VCaP (cell line): ENCODE data around the gene LAMTOR3.

Experiments used
- H3K27ac ChIP-seq: fragments of 450-650 bp; 2 replicates; pipeline ENCODE4 v1.5.1; 2017
- TF ChIP-seq, protein P1 (sequence below): fragments of 450-650 bp; conservative IDR thresholded peaks from 2 replicates; pipeline ENCODE4 v1.5.1; 2017; ENCODE audit warnings: mild to moderate bottlenecking, moderate library complexity

Gene LAMTOR3, protein sequence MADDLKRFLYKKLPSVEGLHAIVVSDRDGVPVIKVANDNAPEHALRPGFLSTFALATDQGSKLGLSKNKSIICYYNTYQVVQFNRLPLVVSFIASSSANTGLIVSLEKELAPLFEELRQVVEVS

DNA sequence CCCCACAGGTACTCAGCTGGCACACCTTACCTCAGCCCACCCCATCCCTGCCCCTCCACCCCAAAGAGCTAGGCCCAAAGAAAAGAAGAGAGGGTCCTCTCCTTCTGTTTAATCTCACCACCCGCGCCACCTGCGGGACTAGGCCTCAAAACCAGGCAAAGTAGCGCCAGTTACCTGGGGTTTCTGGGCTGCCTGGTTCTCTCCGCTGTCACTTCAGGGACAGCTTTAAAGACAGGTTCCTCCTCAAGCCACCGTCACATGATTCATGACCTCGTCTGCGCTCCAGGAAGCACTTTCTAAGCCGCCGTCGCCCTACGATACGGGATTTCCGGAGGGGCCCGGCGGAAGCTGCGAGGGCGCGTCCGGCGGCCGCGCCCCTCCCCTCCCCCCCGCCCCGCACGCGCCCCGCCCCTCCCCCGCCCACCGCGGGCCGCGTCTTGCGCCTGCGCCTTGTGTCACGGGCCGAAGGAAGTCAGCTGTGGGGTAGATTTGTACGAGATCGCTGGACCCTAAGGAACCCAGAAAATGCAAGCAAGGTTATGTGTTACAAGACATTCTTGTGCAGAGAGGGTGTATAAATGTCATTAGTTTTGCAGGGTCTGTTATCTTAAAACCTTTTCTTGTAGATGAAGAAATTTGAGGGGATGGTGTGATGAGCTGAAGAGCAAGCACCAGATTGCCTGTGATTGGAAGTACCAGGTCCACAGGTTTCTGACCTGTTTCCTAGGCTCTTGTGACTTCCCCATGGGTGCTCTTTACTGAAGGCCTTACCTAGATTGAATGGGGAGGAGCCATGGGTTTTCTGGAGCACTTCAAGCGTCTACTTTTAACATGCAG, at the start of gene LAMTOR3:
TSS of gene LAMTOR3 (minus strand) at position 267 of the 837 bp plus-strand sequence. CDS start 464 bp downstream, outside the sequence.
- TF ChIP-seq, protein P1, sequence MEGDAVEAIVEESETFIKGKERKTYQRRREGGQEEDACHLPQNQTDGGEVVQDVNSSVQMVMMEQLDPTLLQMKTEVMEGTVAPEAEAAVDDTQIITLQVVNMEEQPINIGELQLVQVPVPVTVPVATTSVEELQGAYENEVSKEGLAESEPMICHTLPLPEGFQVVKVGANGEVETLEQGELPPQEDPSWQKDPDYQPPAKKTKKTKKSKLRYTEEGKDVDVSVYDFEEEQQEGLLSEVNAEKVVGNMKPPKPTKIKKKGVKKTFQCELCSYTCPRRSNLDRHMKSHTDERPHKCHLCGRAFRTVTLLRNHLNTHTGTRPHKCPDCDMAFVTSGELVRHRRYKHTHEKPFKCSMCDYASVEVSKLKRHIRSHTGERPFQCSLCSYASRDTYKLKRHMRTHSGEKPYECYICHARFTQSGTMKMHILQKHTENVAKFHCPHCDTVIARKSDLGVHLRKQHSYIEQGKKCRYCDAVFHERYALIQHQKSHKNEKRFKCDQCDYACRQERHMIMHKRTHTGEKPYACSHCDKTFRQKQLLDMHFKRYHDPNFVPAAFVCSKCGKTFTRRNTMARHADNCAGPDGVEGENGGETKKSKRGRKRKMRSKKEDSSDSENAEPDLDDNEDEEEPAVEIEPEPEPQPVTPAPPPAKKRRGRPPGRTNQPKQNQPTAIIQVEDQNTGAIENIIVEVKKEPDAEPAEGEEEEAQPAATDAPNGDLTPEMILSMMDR = no peak
- peak within 1 kb of the TSS; percentile 78 for H3K27ac ChIP-seq

DNA sequence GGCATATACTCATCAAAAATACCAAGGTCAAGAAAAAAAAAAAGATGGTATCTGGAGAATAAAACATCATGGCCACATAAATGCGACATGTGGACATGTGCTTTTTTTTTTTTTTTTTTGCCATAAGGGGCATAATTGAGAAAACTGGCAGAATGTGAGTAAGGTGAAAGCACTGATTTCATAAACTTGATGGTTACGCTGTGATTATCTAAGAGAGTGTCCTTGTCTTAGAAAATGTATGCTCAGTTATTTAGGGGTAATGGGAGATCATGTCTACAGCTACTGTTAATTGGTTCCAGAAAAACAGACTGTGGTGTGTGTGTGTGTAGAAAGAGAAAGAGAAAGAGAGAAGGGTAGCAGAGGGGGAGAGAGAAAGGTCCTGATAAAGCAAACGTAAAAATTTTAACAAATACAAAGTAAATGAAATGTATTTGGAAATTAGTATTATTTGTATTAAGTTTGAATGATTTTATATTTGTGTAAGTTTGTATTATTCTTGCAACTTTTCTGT, 44.1 kb upstream of the LAMTOR3 start:
- H3K27ac ChIP-seq = no peak overlapping the region
- TF ChIP-seq, protein P1 = no peak

DNA sequence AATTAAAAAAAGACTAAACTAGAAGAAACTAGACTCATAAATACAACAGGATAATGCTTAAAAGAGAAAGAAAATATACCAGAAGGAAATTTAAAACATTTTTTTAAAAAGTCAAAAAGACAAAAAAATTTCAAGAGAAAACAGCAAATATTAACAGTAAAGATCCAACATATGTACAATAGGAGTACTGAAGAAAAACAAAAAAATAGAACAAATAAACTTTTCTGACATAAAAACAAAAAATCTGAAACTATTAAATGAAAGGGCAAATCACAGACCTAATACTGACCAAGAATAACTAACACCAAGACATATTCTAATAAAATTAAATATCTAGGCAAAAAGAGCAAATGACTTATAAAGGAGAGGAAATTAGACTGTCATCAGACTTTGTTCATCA, 40.7 kb upstream of the LAMTOR3 start:
- no peak overlapping the region for H3K27ac ChIP-seq
- TF ChIP-seq, protein P1 = no peak

DNA sequence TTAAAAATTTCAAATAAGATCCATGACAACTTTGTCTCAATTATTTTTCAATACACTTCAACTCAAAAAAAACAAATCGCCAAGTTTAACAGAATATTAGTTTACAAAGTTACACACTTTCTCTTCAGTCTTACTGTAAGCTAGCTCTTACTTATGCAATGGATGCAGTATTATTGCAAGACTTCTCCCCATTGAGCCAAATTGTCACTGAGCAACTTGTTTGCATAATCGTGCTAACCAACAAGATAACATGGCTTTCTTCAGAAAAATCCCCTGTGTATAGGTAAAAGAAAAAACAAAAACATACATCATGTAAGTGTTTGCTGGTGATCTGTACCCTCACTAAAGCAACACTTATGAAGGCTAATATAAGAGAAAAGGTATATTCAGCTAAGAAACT, 33.3 kb upstream of the LAMTOR3 start:
- H3K27ac ChIP-seq = no peak overlapping the region
- TF ChIP-seq, protein P1 = no peak

DNA sequence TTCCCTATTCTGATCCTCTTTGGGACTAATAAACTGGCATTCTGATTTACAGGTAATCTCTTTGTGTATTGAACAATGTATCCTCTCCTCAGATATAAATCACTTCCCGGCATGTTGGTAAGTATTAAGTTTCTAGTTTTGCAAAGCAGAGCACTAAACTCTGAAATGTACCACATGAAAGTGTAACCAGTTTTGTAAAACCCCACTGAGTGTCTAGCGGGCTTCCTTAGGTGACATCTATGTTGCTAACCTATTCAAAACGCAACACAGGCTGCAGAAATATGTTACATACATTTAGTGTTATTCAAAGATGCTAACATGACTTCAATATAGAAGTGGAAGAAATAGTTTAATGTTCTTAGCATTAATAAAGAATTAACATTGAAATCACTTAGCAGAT, 26.9 kb upstream of the LAMTOR3 start:
- TF ChIP-seq, protein P1 = no peak
- H3K27ac ChIP-seq = no peak overlapping the region

DNA sequence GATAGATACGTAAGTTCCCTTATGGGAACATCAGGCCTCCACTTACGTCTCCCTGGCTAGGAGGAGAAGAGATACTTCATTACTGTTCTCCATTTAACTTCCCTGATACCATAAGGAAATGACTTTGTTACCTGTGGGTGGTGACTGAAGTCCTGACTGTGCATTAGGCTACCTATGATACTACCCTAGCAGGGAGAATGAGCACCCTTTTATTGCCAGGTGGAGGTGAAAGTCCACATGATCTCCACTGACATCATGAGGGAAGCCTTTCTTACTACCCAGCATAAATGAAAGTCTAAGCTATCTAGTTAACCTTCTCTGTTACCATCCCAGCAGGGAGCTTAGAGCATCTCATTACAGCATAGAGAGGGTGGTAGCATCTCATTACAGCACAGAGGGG, 24.4 kb upstream of the LAMTOR3 start:
- no peak overlapping the region for H3K27ac ChIP-seq
- TF ChIP-seq, protein P1 = no peak

DNA sequence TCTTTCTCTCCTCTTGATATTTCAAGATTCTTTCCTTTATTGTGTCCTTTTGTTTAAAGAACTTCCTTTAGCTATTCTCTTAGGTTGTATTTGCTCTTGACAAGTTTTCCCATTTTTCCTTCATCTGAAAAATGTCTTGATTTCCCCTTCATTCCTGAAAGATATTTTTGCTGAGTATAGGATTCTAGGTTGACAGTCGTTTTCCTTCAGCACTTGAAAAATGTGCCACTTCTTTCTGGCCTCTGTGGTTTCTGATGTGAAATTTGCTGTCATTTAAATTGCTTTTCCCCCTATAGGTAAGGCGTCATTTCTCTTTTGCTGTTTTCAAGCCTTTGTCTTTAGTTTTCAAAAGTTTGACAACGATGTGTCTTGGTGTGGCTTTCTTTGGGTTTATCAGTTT, 23.3 kb upstream of the LAMTOR3 start:
- no peak overlapping the region for H3K27ac ChIP-seq

More for the DNA sequence above, 23.3 kb upstream of the LAMTOR3 start:
- TF ChIP-seq, protein P1 = no peak
